Activated CD4-positive, alpha-beta T cell treated with anti-CD3 and anti-CD28 coated beads, Interleukin-2, amount 50 U/mL, for 1 hour (primary cell): ENCODE measurements around the gene GSS.
"Not testable (repeated sequence)": the region's sequence is repeated elsewhere in the genome, so short reads cannot be mapped to it uniquely, and the experiment has no call there.

ENCODE experiments used
- DNase-seq: peaks from one replicate; pipeline ENCODE4 v3.0.0-alpha.2; 2020

Gene GSS

DNA sequence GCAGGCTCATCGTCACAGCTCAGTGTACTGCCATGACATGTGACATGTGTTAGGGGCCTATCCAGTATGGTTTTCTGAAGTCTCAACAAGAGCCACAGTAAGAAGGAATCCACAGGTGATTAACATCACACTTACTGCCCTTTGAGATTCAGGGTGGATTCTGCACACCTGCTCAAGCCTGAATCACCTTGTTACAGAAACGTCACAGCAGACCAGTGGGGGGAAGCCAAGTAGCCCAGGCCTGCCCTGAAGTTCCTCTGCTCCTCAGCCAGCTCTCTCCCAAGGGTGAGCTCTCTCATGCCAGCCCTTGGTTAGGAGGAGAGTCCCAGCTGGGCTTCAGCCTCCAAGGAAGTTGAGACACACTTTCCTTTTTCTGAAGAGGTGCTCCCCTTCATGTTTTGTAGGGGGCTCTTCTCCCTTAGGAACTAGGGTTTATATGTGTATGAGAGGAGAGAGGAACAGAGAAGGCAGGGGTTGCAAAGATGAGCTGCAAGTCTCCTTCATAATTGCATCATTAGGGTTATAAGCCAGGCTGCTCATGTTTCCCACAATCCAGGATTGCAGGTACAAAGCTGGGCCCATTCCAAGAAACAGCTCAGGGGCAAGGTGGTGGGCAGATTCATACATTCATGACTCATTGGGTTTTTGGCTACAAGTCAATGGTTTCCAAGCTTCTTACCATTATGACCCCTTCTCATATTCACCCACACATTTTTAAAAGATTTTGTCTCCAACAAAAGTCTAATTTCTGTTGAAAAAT, 11.6 kb downstream of the GSS start:
- DNase-seq, result no peak

DNA sequence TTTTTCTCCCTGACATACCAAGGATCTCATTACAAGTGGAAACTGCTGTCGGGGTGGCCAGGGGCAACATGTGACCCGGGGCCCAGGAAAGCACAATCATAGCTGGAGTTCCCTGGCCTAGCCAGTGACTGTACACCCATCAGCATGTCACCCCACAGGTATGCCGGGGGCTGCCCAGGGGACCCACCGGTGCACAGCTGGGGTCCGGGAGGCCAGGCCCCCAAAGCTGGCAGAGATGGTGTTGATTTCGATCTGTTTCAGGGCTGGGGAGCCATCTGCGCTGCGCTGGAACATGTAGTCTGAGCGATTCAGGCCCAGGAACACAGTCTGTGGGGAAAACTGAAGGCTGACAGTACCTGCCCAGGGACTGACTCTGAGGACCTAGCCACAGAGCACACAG, 13.3 kb downstream of the GSS start:
- DNase-seq, result no peak

DNA sequence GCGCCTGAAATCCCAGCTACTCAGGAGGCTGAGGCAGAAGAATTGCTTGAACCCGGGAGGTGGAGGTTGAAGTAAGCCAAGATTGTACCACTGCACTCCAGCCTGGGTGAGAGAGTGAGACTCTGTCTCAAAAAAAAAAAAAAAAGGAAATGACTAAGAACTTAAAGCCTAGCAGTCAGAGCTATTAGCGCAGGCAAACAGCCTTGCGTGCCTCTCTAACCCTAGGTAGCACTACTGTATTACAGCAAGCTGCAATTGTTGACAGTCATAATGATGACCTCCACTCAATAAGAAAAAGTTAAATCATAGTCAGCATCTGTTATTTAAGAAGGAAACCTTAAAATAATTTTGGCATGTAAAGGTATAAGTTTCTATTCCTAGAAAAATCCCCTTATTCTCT, 14.4 kb downstream of the GSS start:
- no peak for DNase-seq

DNA sequence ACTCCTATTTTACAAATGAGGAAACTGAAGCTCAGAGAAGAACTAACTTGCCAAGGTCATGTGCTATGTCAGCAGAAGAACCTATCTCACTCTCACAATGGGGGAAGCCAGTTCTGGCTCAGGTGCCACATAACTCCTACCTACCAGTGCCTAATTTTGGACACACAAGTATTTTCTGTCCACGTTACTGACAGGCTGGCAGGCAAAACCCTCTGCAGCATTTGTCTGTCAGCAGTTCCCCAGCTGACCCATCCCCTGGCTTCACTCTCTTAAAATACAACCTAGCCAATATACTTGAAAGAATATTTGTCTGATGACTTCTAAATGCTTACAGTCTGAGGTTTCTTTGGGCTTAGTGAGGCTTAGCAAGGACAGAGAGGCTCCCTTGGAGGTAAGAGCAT, 15.5 kb downstream of the GSS start:
- no peak for DNase-seq

DNA sequence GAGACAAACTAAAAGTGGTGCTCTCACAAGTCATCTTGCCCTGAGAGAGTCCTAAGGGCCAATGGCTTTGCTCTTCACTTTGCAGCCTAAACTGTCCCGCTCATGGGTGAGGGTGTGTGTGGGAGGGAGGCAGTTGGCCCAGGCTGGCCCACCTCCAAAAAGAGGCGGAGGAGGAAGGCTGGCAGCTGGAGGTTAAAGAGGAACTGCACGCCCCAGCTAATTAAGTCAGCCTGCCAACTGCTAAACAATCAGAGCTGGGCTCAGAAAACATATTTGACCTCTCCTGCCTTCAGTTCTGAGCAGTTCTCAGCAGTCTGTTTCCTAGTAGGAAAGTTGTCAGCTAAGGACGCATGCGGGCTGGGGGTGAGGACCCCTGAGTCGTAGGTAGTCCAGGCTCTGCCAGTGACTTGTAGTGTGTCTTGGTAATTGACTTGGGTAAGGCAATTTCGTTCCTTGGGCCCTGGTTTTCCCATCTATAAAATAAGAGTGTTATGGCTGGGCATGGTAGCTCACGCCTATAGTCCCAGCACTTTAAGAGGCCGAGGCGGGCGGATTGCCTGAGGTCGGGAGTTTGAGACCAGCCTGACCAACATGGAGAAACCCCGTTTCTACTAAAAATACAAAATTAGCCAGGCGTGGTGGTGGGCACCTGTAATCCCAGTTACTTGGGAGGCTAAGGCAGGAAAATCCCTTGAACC, 17.0 kb downstream of the GSS start:
- DNase-seq, result no peak

DNA sequence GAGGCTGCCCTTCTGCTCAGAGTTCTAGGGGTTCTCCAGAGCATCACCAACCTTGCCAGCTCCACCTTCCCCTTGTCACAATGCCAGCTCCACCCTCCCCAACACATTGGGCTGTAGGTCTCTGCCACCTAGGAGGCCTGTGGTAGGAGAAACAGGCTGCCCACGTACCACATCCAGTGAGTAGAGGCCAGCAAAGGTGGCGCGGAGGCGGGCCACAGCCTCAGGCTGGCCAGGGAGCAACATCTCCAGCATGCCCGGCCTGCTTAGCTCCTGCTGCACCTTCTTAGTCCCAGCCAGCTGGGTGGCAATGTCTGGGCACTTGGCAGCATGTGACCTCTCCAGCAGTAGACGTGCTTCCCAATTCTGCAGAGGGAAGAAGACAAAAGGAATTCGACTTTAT, 23.8 kb downstream of the GSS start:
- DNase-seq, result no peak

DNA sequence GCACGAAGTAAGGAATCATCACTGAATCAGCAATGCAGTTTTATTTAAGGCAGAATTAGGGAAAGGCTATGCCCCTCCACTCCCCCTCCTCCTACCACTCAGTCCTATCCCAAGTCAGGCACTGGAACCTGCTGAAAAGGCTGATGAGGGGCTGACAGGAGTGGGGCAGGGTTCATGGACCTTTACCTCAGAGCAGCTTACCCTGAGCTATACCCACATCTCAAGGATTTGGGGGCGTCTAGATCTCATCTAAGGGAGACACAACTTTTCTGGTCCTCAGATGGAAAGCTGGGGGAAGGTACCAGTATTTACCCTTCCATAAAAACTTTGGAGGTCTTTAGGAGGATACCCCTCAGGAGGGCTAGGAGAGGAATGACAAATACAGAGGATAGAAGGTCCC, 27.2 kb downstream of the GSS start:
- no peak for DNase-seq

DNA sequence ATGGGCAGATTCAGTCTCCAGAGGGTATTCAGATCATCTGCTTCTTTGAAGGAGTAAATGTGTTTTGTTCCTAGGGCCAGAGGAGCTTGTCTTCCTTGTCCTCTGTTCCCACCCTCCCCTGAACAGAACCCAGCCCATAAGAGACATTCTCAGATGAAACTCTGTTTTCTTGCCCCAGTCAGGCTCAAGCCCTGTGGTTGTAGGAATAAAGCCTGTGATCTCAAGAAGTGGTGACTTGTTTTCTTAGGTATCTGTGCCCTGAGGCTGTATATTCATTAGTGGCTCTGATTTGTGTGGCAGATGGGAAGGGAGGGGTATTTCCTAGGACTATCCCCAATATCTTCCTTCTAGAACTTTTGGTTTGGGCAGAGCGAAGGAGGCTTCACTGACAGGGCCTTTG, 27.9 kb downstream of the GSS start:
- no peak for DNase-seq

DNA sequence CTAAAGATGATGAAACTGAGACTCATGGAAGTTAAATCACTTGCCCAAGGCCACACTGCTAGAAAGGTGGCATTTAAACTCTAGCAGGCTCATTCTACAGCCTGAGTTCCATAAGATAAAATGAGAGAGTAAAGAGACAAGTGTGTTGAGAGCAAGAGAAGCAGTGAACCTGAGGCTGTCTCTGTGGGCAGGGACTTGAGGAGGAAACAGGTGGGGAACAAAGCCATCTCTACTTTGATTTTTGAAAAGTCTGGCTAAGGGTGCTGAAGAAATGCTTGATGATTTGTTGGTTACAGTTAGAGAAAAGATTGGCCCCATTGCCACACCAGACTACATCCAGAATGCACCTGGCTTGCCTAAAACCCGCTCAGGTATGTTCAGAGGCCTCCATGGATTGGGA, 29.0 kb downstream of the GSS start:
- DNase-seq, result no peak

DNA sequence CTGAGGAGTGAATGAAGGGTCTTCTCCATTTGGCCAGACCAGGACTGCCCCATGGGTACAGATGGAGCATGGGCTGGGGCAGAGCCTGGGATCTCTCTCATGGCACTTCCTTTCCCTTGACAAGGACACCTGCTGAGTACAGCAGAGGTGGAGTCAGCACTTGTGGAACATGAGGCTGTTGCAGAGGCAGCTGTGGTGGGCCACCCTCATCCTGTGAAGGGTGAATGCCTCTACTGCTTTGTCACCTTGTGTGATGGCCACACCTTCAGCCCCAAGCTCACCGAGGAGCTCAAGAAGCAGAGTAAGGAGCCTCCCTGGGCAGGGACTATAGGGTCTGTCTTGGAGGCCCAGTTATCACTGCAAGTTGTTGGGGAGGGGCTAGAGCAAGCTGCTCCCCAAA, 29.6 kb downstream of the GSS start:
- no peak for DNase-seq

DNA sequence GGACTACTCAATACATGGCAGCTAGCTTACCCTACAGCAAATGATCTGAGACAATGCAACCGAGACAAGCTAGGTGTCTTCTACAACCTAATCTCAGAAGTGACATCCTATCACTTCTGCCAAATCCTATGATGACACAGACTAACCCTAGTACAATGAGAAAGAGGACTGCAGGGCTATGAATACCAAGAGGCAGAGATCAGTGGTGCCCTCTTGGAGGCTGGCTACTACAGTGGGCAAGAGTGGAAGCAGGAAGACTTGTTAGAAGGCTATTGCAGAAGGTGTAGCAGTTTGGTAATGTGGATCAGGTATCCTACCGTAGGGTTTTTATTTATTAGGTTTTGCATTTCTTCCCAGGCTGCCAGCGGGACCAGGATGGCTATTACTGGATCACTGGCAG, 30.3 kb downstream of the GSS start:
- no peak for DNase-seq

DNA sequence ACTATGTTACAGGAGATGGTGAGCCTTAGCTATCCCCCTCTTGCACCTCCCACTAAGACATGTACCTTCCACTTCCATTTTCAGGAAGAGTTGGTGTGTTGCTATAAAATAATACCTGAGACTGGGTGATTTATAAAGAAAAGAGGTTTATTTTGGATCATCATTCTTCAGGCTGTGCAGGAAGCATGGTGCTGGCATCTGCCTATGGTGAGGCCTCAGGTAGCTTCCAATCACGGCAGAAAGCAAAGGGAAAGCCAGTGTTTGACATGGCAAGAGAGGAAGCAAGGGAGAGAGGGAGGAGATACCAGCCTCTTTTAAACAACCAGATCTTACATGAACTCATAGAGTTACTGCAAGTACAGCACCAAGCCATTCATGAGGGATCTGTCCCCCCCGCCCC, 32.2 kb downstream of the GSS start:
- DNase-seq, result no peak

DNA sequence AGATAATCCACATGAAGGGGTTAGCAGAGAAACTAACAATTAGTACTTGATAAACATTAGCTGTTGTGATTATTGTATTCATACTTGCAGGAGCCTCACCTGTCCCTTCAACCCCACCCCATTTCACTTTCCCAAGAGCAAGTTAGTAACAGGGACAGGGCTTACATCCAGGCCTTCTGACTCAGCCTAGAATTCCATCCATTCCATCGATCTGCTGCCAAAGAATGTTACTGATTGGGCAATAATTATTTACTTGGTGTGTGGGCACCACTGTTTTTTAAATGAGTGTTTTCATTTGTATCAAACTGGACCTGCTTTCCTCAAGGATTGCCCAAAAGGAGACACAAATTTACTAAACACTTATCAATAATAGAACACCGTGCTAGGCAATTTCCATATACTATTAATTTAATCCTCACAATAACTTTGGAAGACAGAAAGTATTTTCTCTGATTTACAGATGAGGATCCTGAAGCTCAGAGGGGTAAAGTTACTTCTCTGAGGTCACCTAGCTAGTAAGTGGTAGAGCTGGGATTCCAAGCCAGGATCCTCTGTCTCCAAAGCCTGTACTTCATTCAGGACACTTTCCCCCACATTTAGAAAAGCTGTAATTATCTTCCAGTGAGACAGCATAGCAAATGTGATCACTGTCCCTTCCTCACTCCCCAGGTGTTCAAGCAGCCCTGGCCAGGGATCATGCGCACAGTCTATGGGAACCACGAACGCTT, 32.8 kb downstream of the GSS start:
- DNase-seq, result no peak

DNA sequence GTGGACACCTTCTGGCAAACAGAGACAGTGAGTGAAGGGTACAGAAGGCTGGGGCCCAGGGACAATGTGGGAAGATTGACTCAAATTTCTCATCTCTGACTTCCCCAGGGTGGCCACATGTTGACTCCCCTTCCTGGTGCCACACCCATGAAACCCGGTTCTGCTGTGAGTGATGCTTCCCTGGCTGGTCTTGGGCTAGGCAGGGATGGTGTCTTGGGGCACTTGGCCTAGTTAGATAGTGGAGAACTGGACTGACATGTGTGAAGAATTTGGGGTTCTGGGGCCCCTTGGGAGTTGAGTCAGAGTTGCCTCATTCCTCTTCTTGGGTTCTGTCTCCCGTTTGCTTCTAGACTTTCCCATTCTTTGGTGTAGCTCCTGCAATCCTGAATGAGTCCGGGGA, 34.2 kb downstream of the GSS start:
- DNase-seq, result no peak

DNA sequence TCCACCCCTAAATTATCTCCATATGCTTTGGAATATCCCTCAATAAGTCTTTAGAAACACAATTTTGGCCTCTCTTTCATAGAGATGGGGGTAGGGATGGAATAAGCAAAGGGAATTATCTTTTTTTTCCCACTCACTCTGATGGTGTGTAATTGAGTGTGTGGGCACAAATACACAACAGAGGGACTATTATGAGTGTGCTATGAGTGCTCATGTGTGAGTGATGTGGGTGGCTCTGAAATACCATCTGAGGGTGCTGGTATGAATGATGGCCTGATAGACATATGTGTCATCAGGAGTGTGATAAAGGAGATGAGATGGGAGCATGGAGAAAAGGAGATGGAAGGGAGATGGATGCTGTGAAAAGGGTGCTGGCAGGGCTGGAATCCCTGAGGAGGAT, 35.6 kb downstream of the GSS start:
- DNase-seq, result no peak

DNA sequence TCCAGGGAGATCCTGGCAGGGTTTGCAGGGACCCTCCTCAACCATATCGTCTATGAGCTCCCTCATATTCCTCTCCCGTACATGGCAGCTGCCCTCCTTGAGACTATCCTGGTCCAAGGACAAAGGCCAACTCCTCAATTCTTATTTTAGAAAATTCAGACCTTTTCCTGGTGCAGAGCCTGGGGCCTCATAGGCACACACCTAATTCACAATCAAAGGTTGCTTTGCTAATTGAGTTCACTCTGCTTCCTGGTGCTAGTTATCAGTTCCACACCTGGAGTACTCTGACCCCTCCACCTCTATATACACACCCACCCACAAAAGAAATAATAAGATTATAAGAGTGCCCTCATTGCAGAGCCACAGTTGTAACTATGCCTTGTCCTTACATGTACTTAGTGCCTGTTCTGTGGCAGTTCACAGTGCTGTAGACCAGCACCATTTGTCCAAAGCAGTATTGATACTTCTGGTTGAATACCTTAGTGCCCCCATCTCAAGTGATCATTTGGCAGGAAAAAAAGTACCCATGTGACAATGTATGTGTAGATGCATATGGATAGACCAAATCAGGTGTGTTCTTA, 38.7 kb downstream of the GSS start:
- no peak for DNase-seq

DNA sequence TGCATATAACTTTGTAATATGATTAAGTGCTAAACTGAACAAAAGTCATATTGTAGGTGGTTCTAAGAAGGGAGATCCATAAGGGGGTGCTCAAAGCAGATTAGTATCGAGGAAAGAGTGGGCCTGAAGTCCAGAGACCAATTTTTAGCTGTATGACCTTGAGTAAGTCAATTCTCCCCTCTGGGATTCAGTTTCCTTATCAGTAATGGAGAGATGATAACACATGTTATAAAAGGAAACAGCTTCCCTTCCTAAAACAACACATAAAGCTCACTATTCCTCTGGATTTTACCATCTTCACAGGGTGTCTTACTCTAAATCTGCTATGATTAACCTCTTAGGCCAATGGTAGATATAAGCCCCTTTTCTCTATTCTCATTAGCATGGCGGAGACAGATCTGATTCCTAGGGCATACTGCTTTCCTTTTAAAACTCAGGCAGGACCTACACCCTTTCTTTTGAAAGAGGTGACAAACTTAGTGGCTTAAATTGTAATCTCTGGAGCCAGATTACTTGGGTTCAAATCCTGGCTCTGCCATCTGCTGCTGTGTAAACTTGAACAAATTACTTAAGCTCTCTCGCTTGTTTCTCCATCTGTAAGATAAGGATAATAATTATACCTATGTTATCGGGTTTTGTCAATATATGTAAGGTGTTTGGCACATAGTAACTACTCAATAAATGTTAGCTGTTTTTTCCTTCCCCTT, 39.7 kb downstream of the GSS start:
- no peak for DNase-seq

DNA sequence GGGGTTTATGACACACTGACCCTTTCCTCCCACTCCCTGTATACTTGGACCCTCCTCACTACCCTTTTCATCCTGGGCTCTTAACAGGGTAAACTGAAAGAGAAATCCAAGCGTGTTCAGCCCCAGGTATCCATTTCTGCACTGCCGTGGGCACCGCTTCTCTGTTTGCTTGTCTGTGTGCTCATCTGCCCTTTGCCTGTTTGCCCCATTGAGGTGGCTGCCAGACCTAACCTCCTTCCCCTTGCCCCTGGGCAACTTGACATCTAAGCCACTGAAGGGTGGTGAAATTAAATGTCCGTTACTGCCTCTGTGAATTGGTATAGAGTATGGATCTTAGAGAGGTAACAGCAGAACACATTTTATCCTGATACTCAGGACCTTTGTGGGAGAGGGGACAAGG, 40.5 kb downstream of the GSS start:
- DNase-seq, result no peak

DNA sequence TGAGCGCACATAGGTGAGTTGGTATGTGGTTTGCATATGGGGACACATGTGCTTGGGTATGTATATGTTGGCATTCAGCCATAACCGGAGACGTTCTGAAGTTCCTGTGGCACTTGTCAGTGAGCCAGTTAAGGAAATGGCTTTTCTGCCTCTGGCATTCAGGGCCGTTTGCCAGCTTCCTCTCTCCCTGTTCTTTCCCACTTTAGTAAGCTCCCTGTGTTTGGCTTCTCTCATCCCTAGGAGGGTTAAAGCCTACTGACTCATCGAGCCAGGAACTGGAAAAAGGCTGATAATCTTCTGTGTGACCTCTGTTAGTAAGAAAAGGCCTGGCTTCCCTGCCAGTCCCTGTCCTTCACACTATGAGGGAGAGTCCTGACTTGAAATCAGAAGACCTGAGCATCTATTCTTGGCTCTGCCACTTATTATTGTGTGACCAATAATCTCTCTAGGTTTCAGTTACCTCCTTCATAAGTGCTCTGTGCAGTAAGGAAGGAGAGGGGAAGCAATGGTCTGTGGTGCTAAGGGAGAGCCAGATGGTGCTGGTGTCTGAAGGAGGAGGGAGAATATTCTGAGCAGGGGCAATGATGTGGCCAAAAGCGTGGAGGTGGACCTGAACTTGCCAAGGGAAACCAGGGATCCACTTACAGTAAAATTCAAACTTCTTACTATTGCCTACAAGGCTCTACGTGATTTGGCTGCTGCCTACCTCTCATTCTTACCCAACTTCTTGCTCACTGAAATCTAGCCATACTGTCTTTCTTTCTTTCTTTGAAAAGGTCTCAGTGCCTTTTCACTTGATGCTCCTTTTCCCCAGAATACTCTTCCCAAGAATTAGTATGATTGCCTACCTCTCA, 47.8 kb downstream of the GSS start:
- no peak for DNase-seq

DNA sequence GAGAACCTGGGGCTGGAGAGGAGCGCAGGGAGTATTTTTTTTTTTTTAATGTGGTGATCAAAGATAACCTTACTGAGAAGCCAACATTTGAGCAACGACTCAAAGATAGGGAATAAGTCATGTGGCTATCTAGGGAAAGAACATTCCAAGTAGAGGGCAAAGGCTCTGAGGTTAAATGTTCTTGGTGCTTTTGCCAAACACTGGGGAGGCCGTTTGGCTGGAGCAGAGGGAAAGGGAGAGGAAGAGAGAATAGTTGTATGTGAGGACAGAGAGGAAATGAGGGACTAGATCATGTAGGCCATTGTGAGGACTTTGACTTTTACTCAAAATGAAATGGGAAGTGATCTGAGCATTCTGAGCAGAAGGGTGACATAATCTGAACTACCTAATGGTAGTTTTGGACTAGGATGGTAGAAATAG, 51.4 kb downstream of the GSS start:
- no peak for DNase-seq

DNA sequence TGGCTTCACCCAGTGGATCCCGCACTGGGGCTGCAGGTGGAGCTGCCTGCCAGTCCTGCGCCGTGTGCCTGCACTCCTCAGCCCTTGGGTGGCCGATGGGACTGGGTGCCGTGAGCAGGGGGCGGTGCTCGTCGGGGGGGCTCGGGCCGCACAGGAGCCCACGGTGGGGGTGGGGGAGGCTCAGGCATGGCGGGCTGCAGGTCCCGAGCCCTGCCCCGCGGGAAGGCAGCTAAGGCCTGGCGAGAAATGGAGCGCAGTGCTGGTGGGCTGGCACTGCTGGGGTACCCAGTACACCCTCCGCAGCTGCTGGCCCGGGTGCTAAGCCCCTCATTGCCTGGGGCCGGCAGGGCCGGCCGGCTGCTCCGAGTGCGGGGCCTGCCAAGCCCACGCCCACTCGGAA, 56.9 kb downstream of the GSS start:
- DNase-seq, result not testable (repeated sequence)

DNA sequence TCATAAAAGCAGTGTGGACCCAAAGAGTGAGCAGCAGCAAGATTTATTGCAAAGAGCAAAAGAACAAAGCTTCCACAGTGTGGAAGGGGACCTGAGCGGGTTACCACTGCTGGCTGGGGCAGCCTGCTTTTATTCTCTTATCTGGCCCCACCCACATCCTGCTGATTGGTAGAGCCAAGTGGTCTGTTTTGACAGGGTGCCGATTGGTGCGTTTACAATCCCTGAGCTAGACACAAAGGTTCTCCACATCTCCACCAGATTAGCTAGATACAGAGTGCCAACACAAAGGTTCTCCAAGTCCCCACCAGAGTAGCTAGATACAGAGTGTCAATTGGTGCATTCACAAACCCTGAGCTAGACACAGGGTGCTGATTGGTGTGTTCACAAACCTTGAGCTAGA, 57.5 kb downstream of the GSS start:
- DNase-seq, result not testable (repeated sequence)
